Measurements from ENCODE around the gene ABHD3.

DNA sequence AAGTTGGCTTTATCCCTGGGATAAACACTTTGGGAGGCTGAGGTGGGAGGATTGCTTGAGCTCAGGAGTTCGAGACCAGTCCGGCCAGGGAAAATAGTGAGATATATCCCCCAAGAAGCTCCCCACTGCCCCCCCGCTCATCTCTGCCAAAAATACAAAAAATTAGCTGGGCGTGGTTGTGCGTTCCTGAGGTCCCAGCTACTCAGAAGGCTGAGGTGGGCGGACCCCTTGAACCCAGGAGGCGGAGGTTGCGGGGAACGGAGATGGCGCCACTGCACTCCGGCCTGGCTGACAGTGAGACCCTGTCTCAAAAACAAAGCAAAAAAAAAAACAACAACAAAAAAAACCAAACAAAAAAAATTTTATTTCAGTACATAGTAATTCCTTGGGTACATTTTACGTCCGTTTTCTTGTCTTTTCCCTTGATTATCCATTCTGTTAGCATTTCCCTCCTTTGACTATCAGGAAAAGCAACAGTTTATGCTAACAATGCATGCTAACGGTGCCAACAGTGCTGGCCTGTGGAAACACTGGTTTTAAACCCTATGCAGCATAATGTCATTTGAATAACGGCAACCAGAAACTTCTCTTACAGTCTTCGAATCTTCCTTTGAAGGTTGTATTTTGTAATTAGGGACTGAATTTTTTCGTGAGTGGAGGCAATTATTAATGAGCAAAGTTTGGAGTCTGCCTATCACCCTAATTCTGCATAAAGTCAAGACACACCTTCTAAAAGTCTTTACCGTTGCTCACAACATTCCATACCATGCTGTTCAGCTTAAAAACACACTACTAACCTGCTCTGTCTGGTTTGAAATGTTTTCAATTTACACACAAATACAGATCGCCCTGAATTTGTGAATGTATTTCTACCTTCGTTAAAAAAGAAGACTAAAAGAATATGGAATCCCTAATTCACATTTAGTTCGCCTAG, 35.3 kb upstream of the ABHD3 start:
- TF ChIP-seq POLR2AphosphoS5 (IDR thresholded peaks at IDR 0.05; ENCODE audit: borderline replicate concordance, low read depth, low read length) (no peak), EZH2 (IDR thresholded peaks at IDR 0.05) (no peak)
